NCI-H774 (cell line): ENCODE data around the gene TRIM33.
"Not testable (repeated sequence)": the region's sequence is repeated elsewhere in the genome, so short reads cannot be mapped to it uniquely, and the experiment has no call there.

Source experiments
- DNase-seq: peaks from one replicate; lab custom pipeline; 2025; lab: John Stamatoyannopoulos, UW

The TRIM33 gene

GRCh38 chr1:114510274-114511031, 550 bp downstream of the TRIM33 start:
- peak; percentile 64 for DNase-seq

- DNase-seq = no peak
Observed at GRCh38 chr1:114509596-114510273, 1.3 kb downstream of the TRIM33 start.

- no peak for DNase-seq
Observed at GRCh38 chr1:114508386-114508898, 2.6 kb downstream of the TRIM33 start.

- no peak for DNase-seq
Observed at GRCh38 chr1:114507513-114507912, 3.5 kb downstream of the TRIM33 start.

GRCh38 chr1:114505148-114505561, 5.8 kb downstream of the TRIM33 start:
- no peak for DNase-seq

- DNase-seq = no peak
Observed at GRCh38 chr1:114503916-114504422, 7.0 kb downstream of the TRIM33 start.

GRCh38 chr1:114502080-114502479, 8.9 kb downstream of the TRIM33 start:
- DNase-seq = no peak

GRCh38 chr1:114499478-114499877, 11.5 kb downstream of the TRIM33 start:
- no peak for DNase-seq

GRCh38 chr1:114496089-114496488, 14.9 kb downstream of the TRIM33 start:
- DNase-seq = no peak

GRCh38 chr1:114495486-114495885, 15.5 kb downstream of the TRIM33 start:
- no peak for DNase-seq

GRCh38 chr1:114492978-114493377, 18.0 kb downstream of the TRIM33 start:
- no peak for DNase-seq

GRCh38 chr1:114490274-114490693, 20.7 kb downstream of the TRIM33 start:
- DNase-seq = no peak

- no peak for DNase-seq
Observed at GRCh38 chr1:114488739-114489138, 22.3 kb downstream of the TRIM33 start.

- no peak for DNase-seq
Observed at GRCh38 chr1:114485286-114485685, 25.7 kb downstream of the TRIM33 start.

GRCh38 chr1:114482585-114482984, 28.4 kb downstream of the TRIM33 start:
- no peak for DNase-seq

GRCh38 chr1:114479636-114480035, 31.4 kb downstream of the TRIM33 start:
- not testable (repeated sequence) for DNase-seq

GRCh38 chr1:114479134-114479533, 31.9 kb downstream of the TRIM33 start:
- DNase-seq = no peak

- DNase-seq = no peak
Observed at GRCh38 chr1:114473796-114474195, 37.2 kb downstream of the TRIM33 start.

GRCh38 chr1:114472408-114472807, 38.6 kb downstream of the TRIM33 start:
- DNase-seq = no peak

- DNase-seq = no peak
Observed at GRCh38 chr1:114470681-114471080, 40.3 kb downstream of the TRIM33 start.

GRCh38 chr1:114468710-114469468, 42.1 kb downstream of the TRIM33 start:
- DNase-seq = no peak

GRCh38 chr1:114468047-114468446, 43.0 kb downstream of the TRIM33 start:
- no peak for DNase-seq
